GM12892 (cell line): ENCODE data around the gene STUB1.

ENCODE experiments used
- POLR2A ChIP-seq: IDR thresholded peaks from 2 replicates; pipeline ENCODE4 v1.6.1; 2011; ENCODE audit warnings: low read depth, low read length, control low read depth
- POLR2AphosphoS5 ChIP-seq: IDR thresholded peaks from 2 replicates; pipeline ENCODE4 v1.6.1; 2011; ENCODE audit warnings: low read depth, low read length, control low read depth

DNA sequence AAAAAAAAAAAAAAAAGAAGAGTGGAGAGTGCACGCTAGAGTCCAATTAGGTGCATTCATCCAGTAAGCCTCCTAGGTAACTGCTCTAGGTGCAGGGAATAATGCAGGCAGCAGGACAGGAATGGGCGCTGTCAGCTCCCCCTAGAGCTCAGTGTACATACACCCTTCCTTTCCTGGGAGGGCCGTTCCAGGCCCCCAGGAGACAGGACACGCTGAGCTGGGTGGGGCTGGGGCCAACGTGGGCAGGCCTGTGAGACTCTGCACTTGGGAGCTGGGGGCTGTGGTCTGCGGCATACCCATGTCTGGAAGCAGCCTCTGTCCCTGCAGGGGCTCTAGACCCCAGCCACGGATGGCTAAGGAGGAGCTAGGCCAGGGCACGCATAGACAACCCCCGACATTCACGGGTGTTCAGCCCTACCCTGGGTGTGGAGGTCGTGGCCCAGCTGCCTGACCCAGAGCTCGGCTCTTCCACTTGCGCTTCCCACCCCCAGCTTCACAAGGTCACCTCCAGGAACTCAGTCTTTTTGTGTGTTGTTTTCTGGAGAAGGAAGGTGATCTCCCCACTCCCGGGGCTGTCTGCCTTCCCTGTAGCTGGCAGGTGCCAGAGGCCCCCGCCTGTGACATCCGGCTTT, 39.7 kb downstream of the STUB1 start:
- no peak for TF ChIP-seq POLR2AphosphoS5
- TF ChIP-seq POLR2A, result no peak
